ENCODE results near the gene PHACTR1.

The PHACTR1 gene

DNA sequence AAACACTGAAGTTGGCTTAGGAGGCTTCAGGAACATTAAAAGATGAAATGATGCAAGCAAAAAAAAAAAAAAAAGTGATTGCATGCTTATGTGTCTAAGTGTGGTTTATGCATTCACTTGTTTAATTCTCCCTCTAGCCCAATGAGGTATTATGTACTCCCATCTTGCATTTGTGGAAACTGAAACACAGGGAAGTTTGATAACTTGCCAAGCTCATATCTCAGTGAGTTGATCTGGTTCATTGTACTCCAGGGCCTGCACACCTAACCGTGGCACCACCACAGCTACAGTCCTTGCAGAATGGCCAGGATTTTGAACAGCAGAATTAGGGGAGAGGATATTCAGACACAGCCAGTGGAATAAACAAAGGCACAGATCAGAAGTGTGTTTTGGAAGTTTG, 360.6 kb downstream of the PHACTR1 start:
- ChIA-PET POLR2A (no interaction called here), CTCF (no interaction called here)
- no peak for DNase-seq (ENCODE audit: extremely low spot score)
- TF ChIP-seq ZNF384 (IDR thresholded peaks at IDR 0.05) (no peak), ELF4 (IDR thresholded peaks at IDR 0.05) (no peak), FOXM1 (IDR thresholded peaks at IDR 0.05; ENCODE audit: borderline replicate concordance) (no peak), CTBP1 (IDR thresholded peaks at IDR 0.05; ENCODE audit: borderline replicate concordance) (no peak), L3MBTL2 (conservative IDR thresholded peaks at IDR 0.05) (no peak), FOXK2 (IDR thresholded peaks at IDR 0.05) (no peak), TARDBP (IDR thresholded peaks at IDR 0.05) (no peak), SUZ12 (IDR thresholded peaks at IDR 0.05) (no peak), FOXA1 (IDR thresholded peaks at IDR 0.05) (no peak), SP1 (IDR thresholded peaks at IDR 0.05) (no peak), HDGF (IDR thresholded peaks at IDR 0.05; ENCODE audit: borderline replicate concordance) (no peak), ARNT (IDR thresholded peaks at IDR 0.05) (no peak), BHLHE40 (IDR thresholded peaks at IDR 0.05; ENCODE audit: borderline replicate concordance) (no peak), NFRKB (IDR thresholded peaks at IDR 0.05) (no peak), LEF1 (IDR thresholded peaks at IDR 0.05; ENCODE audit: borderline replicate concordance) (no peak)
- TF ChIP-seq, protein P1, sequence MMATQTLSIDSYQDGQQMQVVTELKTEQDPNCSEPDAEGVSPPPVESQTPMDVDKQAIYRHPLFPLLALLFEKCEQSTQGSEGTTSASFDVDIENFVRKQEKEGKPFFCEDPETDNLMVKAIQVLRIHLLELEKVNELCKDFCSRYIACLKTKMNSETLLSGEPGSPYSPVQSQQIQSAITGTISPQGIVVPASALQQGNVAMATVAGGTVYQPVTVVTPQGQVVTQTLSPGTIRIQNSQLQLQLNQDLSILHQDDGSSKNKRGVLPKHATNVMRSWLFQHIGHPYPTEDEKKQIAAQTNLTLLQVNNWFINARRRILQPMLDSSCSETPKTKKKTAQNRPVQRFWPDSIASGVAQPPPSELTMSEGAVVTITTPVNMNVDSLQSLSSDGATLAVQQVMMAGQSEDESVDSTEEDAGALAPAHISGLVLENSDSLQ (IDR thresholded peaks at IDR 0.05) = no peak

DNA sequence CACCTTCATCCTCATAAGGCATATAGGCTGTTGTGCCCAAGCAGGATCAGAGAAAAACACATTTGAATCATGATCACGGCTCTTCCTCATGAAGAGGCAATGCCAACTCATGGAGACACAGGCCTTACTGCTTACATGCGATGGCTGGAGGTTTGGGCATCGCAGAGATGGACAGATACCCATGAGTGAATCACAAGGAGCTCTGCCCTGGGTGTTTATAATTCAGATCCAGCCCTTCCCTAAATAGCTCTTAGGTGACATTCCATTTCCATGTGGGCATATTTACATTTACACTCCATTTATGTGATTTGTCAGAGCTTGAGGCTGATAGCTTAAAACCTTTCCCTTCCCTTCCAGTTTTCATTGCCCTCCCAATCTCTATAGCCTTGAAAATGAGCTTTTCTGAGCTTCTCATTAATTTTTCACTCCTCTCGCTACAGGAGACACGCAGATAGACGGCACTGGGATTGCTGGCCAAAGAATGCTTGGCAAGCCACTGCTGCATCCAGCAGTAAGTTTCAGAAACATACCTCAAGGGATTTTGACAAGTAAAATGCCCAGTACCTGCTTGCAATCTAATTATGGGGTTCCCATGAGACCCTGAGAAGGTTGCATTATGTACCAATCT, 362.6 kb downstream of the PHACTR1 start:
- TF ChIP-seq ARNT (IDR thresholded peaks at IDR 0.05) (no peak), SUZ12 (IDR thresholded peaks at IDR 0.05) (no peak), BHLHE40 (IDR thresholded peaks at IDR 0.05; ENCODE audit: borderline replicate concordance) (no peak), FOXA1 (IDR thresholded peaks at IDR 0.05) (no peak), L3MBTL2 (conservative IDR thresholded peaks at IDR 0.05) (no peak), ZNF384 (IDR thresholded peaks at IDR 0.05) (no peak), TARDBP (IDR thresholded peaks at IDR 0.05) (no peak), ELF4 (IDR thresholded peaks at IDR 0.05) (no peak), NFRKB (IDR thresholded peaks at IDR 0.05) (no peak), FOXM1 (IDR thresholded peaks at IDR 0.05; ENCODE audit: borderline replicate concordance) (no peak)
- TF ChIP-seq, protein P1 (IDR thresholded peaks at IDR 0.05) = no peak
- ChIA-PET POLR2A (no interaction called here), CTCF (no interaction called here)
- DNase-seq (ENCODE audit: extremely low spot score) = no peak

DNA sequence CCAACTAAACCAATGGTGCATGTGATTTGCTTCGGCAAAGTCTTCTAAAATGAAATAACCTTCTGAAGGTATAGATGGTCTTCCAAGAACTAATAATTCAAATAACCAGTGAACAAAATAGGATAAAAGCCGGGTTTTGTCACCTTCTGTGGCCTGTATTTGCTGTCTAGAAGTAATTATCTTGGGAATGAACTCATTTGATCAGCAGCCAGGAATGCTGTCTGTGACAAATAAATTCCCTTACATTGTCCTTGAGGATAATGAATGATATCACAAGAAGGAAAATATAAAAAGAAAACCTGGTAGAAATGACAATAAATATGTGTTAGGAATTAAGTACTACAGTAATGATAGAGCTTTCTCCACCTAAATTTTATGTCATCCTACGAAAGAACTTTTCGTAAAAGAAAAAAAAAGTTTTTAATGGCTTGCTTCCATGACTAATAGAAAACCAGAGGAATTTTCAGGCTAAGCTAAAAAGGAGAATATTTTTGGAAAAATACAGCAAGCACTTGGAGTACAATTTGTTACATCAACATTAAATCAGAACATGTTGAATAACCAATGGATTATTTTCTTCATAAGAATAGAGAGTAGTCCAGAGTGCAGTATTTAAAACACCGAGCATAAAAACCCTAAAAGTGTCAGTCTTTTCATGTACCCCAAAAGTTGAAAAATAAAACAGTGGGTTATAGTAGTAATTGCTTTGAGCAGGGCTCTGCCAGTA, 364.1 kb downstream of the PHACTR1 start:
- TF ChIP-seq, protein P1 (IDR thresholded peaks at IDR 0.05) = no peak
- no peak for TF ChIP-seq FOXK2 (IDR thresholded peaks at IDR 0.05)
- no peak for TF ChIP-seq SUZ12 (IDR thresholded peaks at IDR 0.05)
- no peak for TF ChIP-seq FOXA1 (IDR thresholded peaks at IDR 0.05)
- TF ChIP-seq HDGF (IDR thresholded peaks at IDR 0.05; ENCODE audit: borderline replicate concordance) = no peak
- no peak for TF ChIP-seq ZNF384 (IDR thresholded peaks at IDR 0.05)
- no peak for TF ChIP-seq ARNT (IDR thresholded peaks at IDR 0.05)
- no peak for TF ChIP-seq CTBP1 (IDR thresholded peaks at IDR 0.05; ENCODE audit: borderline replicate concordance)
- no peak for TF ChIP-seq TARDBP (IDR thresholded peaks at IDR 0.05)
- no peak for TF ChIP-seq LEF1 (IDR thresholded peaks at IDR 0.05; ENCODE audit: borderline replicate concordance)
- TF ChIP-seq L3MBTL2 (conservative IDR thresholded peaks at IDR 0.05) = no peak
- TF ChIP-seq NFRKB (IDR thresholded peaks at IDR 0.05) = no peak
- no peak for TF ChIP-seq SP1 (IDR thresholded peaks at IDR 0.05)
- TF ChIP-seq FOXM1 (IDR thresholded peaks at IDR 0.05; ENCODE audit: borderline replicate concordance) = no peak
- TF ChIP-seq ELF4 (IDR thresholded peaks at IDR 0.05) = no peak
- no peak for TF ChIP-seq BHLHE40 (IDR thresholded peaks at IDR 0.05; ENCODE audit: borderline replicate concordance)
- no peak for DNase-seq (ENCODE audit: extremely low spot score)
- CTCF ChIA-PET = no interaction called here
- POLR2A ChIA-PET = no interaction called here

DNA sequence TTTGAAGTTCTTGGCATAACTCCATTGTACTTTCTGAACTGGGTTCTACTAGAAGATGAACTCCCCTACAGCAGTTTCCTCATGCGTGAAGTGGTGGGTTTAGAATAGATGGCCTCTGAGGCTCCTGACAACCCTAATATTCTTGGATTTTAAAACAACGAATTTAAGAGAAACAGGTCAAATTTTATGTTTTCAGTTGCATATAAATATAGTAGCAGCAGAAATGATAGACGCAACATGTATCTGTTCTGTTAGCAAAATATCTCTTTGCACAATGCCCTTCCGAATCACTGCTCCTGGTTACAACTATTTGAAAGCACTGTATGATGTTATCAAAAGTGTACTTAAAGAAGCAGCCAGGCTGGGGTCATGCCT, 364.6 kb downstream of the PHACTR1 start:
- POLR2A ChIA-PET = no interaction called here
- no peak for DNase-seq (ENCODE audit: extremely low spot score)
- TF ChIP-seq L3MBTL2 (conservative IDR thresholded peaks at IDR 0.05) = no peak
- TF ChIP-seq FOXK2 (IDR thresholded peaks at IDR 0.05) = no peak
- TF ChIP-seq BHLHE40 (IDR thresholded peaks at IDR 0.05; ENCODE audit: borderline replicate concordance) = no peak
- no peak for TF ChIP-seq TARDBP (IDR thresholded peaks at IDR 0.05)
- TF ChIP-seq FOXA1 (IDR thresholded peaks at IDR 0.05) = no peak
- no peak for TF ChIP-seq NFRKB (IDR thresholded peaks at IDR 0.05)
- TF ChIP-seq ELF4 (IDR thresholded peaks at IDR 0.05) = no peak
- TF ChIP-seq CTBP1 (IDR thresholded peaks at IDR 0.05; ENCODE audit: borderline replicate concordance) = no peak
- TF ChIP-seq FOXM1 (IDR thresholded peaks at IDR 0.05; ENCODE audit: borderline replicate concordance) = no peak
- no peak for TF ChIP-seq HDGF (IDR thresholded peaks at IDR 0.05; ENCODE audit: borderline replicate concordance)
- TF ChIP-seq ZNF384 (IDR thresholded peaks at IDR 0.05) = no peak
- no peak for TF ChIP-seq LEF1 (IDR thresholded peaks at IDR 0.05; ENCODE audit: borderline replicate concordance)
- no peak for TF ChIP-seq SUZ12 (IDR thresholded peaks at IDR 0.05)
- TF ChIP-seq ARNT (IDR thresholded peaks at IDR 0.05) = no peak
- TF ChIP-seq, protein P1 (IDR thresholded peaks at IDR 0.05) = no peak
- CTCF ChIA-PET = no interaction called here
